K562 (cell line): ENCODE results near the gene ZNF814. TPM values are rescaled to one million over a fixed set of nuclear protein-coding genes. Genes with fewer than 3 reads are reported as not detected.

Experiments used
- CTCF ChIP-seq, 3 experiments: IDR thresholded peaks in 2 of 3; conservative IDR thresholded peaks in 1 of 3; 2 replicates each; pipeline ENCODE4 v1.5.1; 2011 to 2012; ENCODE audit warnings: low read length in 3 of 3, mild to moderate bottlenecking in 3 of 3, control low read depth in 2 of 3, improper control_type of control experiment in 1 of 3, inconsistent platforms in 1 of 3, low read depth in 1 of 3, mixed read lengths in 1 of 3, moderate library complexity in 1 of 3; ENCODE audit not compliant: insufficient read depth in 2 of 3
- E2F3 ChIP-seq: fragments of 250-450 bp; sonication (Bioruptor Pico); IDR thresholded peaks from 2 replicates; pipeline ENCODE4 v1.4.0; 2020; ENCODE audit warnings: mild to moderate bottlenecking
- ELF1 ChIP-seq: fragments of 200-800 bp; sonication (Bioruptor generic); IDR thresholded peaks from 2 replicates; pipeline ENCODE4 v1.6.1; 2016; ENCODE audit warnings: missing genetic modification characterization, missing compliant biosample characterization
- FOXJ2 ChIP-seq: fragments of 200-800 bp; sonication (Bioruptor generic); IDR thresholded peaks from 2 replicates; pipeline ENCODE4 v1.6.1; 2016; ENCODE audit warnings: missing genetic modification characterization, missing compliant biosample characterization
- LCOR ChIP-seq: sonication (generic); formaldehyde crosslinking; IDR thresholded peaks from 2 replicates; pipeline ENCODE4 v1.8.0; 2022; ENCODE audit warnings: mild to moderate bottlenecking, missing genetic modification reagents
- NRF1 ChIP-seq, 2 experiments: fragments of 450-650 bp; IDR thresholded peaks in 1 of 2; conservative IDR thresholded peaks in 1 of 2; 2 replicates each; pipeline ENCODE4 v1.6.1; 2014; ENCODE audit warnings: mild to moderate bottlenecking in 2 of 2
- PHF8 ChIP-seq: fragments of 200-600 bp; sonication (generic); IDR thresholded peaks from 2 replicates; pipeline ENCODE4 v1.6.1; 2012; ENCODE audit warnings: mixed run types, mild to moderate bottlenecking, inconsistent platforms, low read length, moderate library complexity, borderline replicate concordance
- SOX6 ChIP-seq: fragments of 450-650 bp; IDR thresholded peaks from 2 replicates; pipeline ENCODE4 v1.6.1; 2014; ENCODE audit warnings: mild to moderate bottlenecking
- SP1 ChIP-seq: sonication (generic); formaldehyde crosslinking; IDR thresholded peaks from 2 replicates; pipeline ENCODE4 v1.8.1; 2022; ENCODE audit warnings: mild to moderate bottlenecking, missing genetic modification reagents
- SP2 ChIP-seq: IDR thresholded peaks from 2 replicates; pipeline ENCODE4 v1.6.1; 2011; ENCODE audit warnings: mild to moderate bottlenecking, low read depth, low read length, moderate library complexity; ENCODE audit not compliant: poor library complexity, severe bottlenecking; ENCODE audit errors: extremely low read depth
- TFAP4 ChIP-seq: sonication (generic); formaldehyde crosslinking; IDR thresholded peaks from 2 replicates; pipeline ENCODE4 v1.8.0; 2022; ENCODE audit warnings: missing genetic modification reagents, mild to moderate bottlenecking, moderate library complexity, borderline replicate concordance
- ZBTB12 ChIP-seq: fragments of 250-450 bp; sonication (Bioruptor Pico); IDR thresholded peaks from 2 replicates; pipeline ENCODE4 v1.4.0; 2020
- ZNF318 ChIP-seq, 2 experiments: fragments of 450-650 bp; IDR thresholded peaks; 2 replicates each; pipeline ENCODE4 v1.6.1; 2016; ENCODE audit warnings: mild to moderate bottlenecking in 2 of 2, borderline replicate concordance in 1 of 2, low read depth in 1 of 2, moderate library complexity in 1 of 2
- polyA plus RNA-seq, 8 experiments: library from polyadenylated mRNA; depleted of rRNA in 4 of 8; stranded (reverse) in 5 of 8; unstranded in 3 of 8; fragments of >200 nt; fragmentation: Nextera tagmentation in 2 of 8; fragmentation: Illumina TruSeq in 1 of 8; extraction: Ambion mirVana in 2 of 8; extraction: Trizol in 1 of 8; gene quantifications; 2 replicates each; pipeline versions ENCODE4 v1.2.1 to v1.2.3, GENCODE V29; 2011 to 2014; ENCODE audit warnings: inconsistent platforms in 1 of 8, missing spikeins in 1 of 8
- total RNA-seq, 7 experiments: library from RNA; depleted of rRNA in 6 of 7; stranded (reverse); fragments of >200 nt in 6 of 7; fragmentation: Illumina TruSeq in 2 of 7; extraction: Trizol in 2 of 7; gene quantifications; 2 replicates each; pipeline versions ENCODE4 v1.2.1 to v1.2.3, GENCODE V29; 2011 to 2021; ENCODE audit warnings: low replicate concordance in 1 of 7

Gene ZNF814
- total and polyA plus RNA-seq, 9 of the 15 experiments (the other 6 are each of a cell fraction or from before 2014, with no cell fraction given) = 0.42 to 3.5 (median 1.9) TPM

GRCh38 chr19:57916168-57916995 is 27.5 kb upstream of the ZNF814 start, which contains the start of gene ZNF417 (continued):
- TF ChIP-seq CTCF (IDR thresholded peaks at IDR 0.05 in 2 of 3, conservative IDR thresholded peaks at IDR 0.05 in 1 of 3; ENCODE audit: insufficient read depth in 2 of 3, low read depth in 1 of 3, low read length in 3 of 3) = peak; percentile 47 to 59 (median 56); a peak in 5 of 6 replicates
- peak; percentile 92 for TF ChIP-seq ELF1 (tag)
- peak; percentile 31 to 59; a peak in 3 of 4 replicates for TF ChIP-seq NRF1 (conservative IDR thresholded peaks at IDR 0.05 in 1 of 2, IDR thresholded peaks at IDR 0.05 in 1 of 2)
- TF ChIP-seq TFAP4 (CRISPR knock-in tag) = peak; percentile 54; the same call in 1 of the 2 replicates
- peak; percentile 33 for TF ChIP-seq SP2
- TF ChIP-seq E2F3 (CRISPR knock-in tag) = peak; percentile 89
- TF ChIP-seq PHF8 = peak; percentile 65; the same call in 1 of the 2 replicates
- peak; percentile 87 for TF ChIP-seq LCOR (CRISPR knock-in tag)
- peak; percentile 48; the same call in 1 of the 2 replicates for TF ChIP-seq SOX6
- TF ChIP-seq ZBTB12 = peak; percentile 63
- 0 out of 2 replicates have a peak, but pooled peaks have one; percentile 33 for TF ChIP-seq FOXJ2 (tag)
- peak in 1 of 2 experiments; percentile 49; a peak in 1 of 4 replicates for TF ChIP-seq ZNF318 (IDR thresholded peaks at IDR 0.05; ENCODE audit: borderline replicate concordance in 1 of 2, low read depth in 1 of 2)
- peak; percentile 44; the same call in 1 of the 2 replicates for TF ChIP-seq SP1 (CRISPR knock-in tag)
